Nephron (organoid): ENCODE results near the gene PLPP4.

Experiments used
- H3K27ac Mint-ChIP-seq, 3 experiments: 2 replicates each; pipeline ENCODE4 v1.8.0; 2020; ENCODE audit warnings: mixed read lengths in 3 of 3, mild to moderate bottlenecking in 2 of 3, moderate library complexity in 1 of 3
- H3K27me3 Mint-ChIP-seq: 2 replicates; pipeline ENCODE4 v1.8.0; 2021; ENCODE audit warnings: low read depth, mild to moderate bottlenecking, moderate library complexity, mixed read lengths
- H3K36me3 Mint-ChIP-seq: 2 replicates; pipeline ENCODE4 v1.8.0; 2020; ENCODE audit warnings: low read depth, mixed read lengths
- H3K4me1 Mint-ChIP-seq: 2 replicates; pipeline ENCODE4 v1.8.0; 2020; ENCODE audit warnings: mixed read lengths
- H3K4me3 Mint-ChIP-seq, 3 experiments: 2 replicates each; pipeline ENCODE4 v1.8.0; 2020; ENCODE audit warnings: mild to moderate bottlenecking in 3 of 3, mixed read lengths in 3 of 3, moderate library complexity in 2 of 3
- H3K9me3 Mint-ChIP-seq: 2 replicates; pipeline ENCODE4 v1.8.0; 2020; ENCODE audit warnings: mixed read lengths
- CTCF ChIP-seq, 3 experiments: fragments of 200-600 bp; sonication (generic); IDR thresholded peaks; one replicate each; pipeline ENCODE4 v1.5.0; 2021; ENCODE audit warnings: antibody characterized with exemption in 3 of 3; ENCODE audit not compliant: unreplicated experiment in 3 of 3

Gene PLPP4

GRCh38 chr10:120490288-120490687 is 33.3 kb downstream of the PLPP4 start:
- Mint-ChIP-seq H3K4me1 (no peaks in the 10 kb centered on the region), H3K27me3 (peaks cover 47% of the 10 kb centered on the region), H3K36me3 (no peaks in the 10 kb centered on the region), H3K4me3 (no peak overlapping the region), H3K9me3 (no peaks in the 10 kb centered on the region), H3K27ac (no peak overlapping the region)
- TF ChIP-seq CTCF (IDR thresholded peaks at IDR 0.05; ENCODE audit: unreplicated experiment in 3 of 3): no peak

GRCh38 chr10:120492346-120492745 is 35.3 kb downstream of the PLPP4 start:
- no peaks in the 10 kb centered on the region for H3K4me1 Mint-ChIP-seq
- no peaks in the 10 kb centered on the region for H3K9me3 Mint-ChIP-seq
- TF ChIP-seq CTCF (IDR thresholded peaks at IDR 0.05; ENCODE audit: unreplicated experiment in 3 of 3): no peak
- no peaks in the 10 kb centered on the region for H3K36me3 Mint-ChIP-seq
- H3K27me3 Mint-ChIP-seq: peaks cover 54% of the 10 kb centered on the region
- no peak overlapping the region for H3K27ac Mint-ChIP-seq
- no peak overlapping the region for H3K4me3 Mint-ChIP-seq

DNA sequence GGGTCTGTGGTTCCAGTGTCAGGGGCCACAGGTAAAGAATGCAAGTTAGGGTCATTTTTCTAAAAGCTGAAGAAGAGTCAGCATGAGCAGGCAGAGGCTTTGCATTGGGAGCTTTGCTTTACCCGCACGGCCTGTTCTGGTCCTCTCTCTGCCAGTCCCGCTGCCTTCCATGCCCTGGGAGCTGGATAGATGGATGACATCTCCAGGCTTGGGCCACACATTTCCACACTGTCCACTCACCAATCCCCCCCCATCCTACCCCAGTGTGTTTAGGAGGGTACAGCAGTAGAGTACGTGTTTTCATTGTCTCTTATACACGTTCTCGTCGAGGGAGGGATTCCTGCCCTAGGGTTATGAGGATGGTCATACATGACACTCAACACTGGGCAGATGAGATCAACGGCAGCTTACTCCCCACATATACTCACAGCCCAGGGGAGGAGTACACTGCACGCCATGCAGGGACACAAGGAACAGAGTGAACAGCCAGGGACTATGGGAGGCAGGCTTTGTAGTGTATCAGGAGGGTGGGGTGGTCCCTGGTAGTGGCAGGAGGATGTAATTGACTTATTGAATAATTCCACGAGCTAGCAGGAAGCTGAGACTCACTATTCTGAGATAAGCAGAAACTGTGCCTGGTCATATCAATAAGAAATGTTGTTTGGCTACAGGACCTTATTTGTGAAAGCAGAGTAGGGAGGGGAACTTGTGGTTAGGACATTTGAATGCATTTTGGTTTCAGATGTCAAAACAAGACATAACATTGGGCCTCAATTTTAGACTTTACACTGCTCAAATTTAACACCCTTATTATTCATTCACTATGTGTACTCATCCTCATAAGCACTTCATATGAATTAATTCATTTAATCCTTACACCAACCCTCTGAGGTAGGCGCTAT is 36.6 kb downstream of the PLPP4 start:
- Mint-ChIP-seq H3K4me1 (no peaks in the 10 kb centered on the region), H3K36me3 (no peaks in the 10 kb centered on the region), H3K27me3 (peaks cover 54% of the 10 kb centered on the region), H3K4me3 (no peak overlapping the region), H3K9me3 (no peaks in the 10 kb centered on the region), H3K27ac (no peak overlapping the region)
- no peak for TF ChIP-seq CTCF (IDR thresholded peaks at IDR 0.05; ENCODE audit: unreplicated experiment in 3 of 3)

GRCh38 chr10:120494313-120494710 is 37.3 kb downstream of the PLPP4 start:
- no peaks in the 10 kb centered on the region for H3K4me1 Mint-ChIP-seq
- H3K27me3 Mint-ChIP-seq: peaks cover 54% of the 10 kb centered on the region
- H3K36me3 Mint-ChIP-seq: no peaks in the 10 kb centered on the region
- TF ChIP-seq CTCF (IDR thresholded peaks at IDR 0.05; ENCODE audit: unreplicated experiment in 3 of 3): no peak
- no peaks in the 10 kb centered on the region for H3K9me3 Mint-ChIP-seq
- no peak overlapping the region for H3K27ac Mint-ChIP-seq
- no peak overlapping the region for H3K4me3 Mint-ChIP-seq

DNA sequence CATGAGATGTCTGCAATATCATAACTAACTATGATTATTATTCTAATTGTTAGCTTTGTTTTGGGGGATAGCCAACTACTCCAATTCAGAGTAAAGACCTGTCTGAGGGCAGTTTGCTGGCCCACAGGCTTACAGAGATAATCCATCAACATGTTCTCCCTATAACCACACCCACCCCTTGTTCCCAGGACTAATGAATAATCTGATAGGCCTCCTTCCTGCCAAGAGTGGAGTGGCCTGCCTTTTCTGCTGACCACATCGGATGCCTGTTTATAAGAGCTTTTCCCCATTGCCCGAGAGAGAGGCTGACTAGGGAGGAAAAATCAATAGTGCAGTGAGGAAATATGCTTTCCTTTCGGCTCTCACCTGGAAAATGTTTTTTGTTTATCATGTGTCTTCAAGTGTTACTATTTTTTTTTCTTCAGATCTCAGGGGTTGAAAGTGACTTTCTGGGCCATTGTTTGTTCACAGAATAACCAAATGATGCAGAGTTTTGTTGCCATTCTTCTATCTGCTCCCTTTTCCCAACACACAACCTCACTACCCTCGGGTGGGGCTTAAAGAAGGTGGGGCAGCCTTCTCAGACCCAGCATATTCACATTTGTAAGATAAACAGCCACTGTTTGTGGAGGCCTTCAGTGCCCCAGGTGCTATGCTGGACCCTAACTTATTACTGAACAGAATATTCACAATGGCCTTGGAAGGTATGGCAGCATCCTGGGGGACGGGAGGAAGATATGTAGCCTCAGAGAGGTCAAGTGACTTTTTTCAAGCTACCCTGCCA is 38.4 kb downstream of the PLPP4 start:
- Mint-ChIP-seq H3K4me1 (no peaks in the 10 kb centered on the region), H3K27me3 (peaks cover 54% of the 10 kb centered on the region), H3K9me3 (no peaks in the 10 kb centered on the region), H3K4me3 (no peak overlapping the region), H3K36me3 (no peaks in the 10 kb centered on the region), H3K27ac (no peak overlapping the region)
- no peak for TF ChIP-seq CTCF (IDR thresholded peaks at IDR 0.05; ENCODE audit: unreplicated experiment in 3 of 3)
